PC-3 (cell line): ENCODE measurements around the gene CSRP2. TPM values are rescaled to one million over a fixed set of nuclear protein-coding genes. Genes with fewer than 3 reads are reported as not detected.

Experiments
- ATAC-seq: fragments of 200-7000 bp; cut with Tn5 transposase; 2 replicates; pipeline ENCODE4 v1.9.1; 2020; ENCODE audit warnings: mild to moderate bottlenecking, moderate library complexity
- BruUV-seq: library from RNA; stranded (reverse); fragments of 400-500 nt; replicated peaks from 2 replicates; lab custom pipeline; 2021; lab: Mats Ljungman, UMichigan
- CTCF ChIA-PET: fragments of 300-600 bp; sonication (Branson Sonifier 250); formaldehyde crosslinking; loops from one replicate; lab custom pipeline; 2022; ENCODE audit warnings: antibody characterized with exemption; lab: Charles Lee
- POLR2A ChIA-PET: fragments of 300-600 bp; sonication (Branson Sonifier 250); formaldehyde crosslinking; loops from one replicate; lab custom pipeline; 2022; ENCODE audit warnings: antibody characterized with exemption; ENCODE audit not compliant: unreplicated experiment; lab: Charles Lee
- DNase-seq: peaks from one replicate; pipeline ENCODE4 v3.0.0-alpha.2; 2015
- H2AFZ ChIP-seq: fragments of 300-600 bp; sonication (generic); 2 replicates; pipeline ENCODE4 v1.6.0; 2016; ENCODE audit warnings: antibody characterized with exemption, low read length
- H3F3A ChIP-seq: fragments of 300-600 bp; sonication (generic); one replicate; pipeline ENCODE4 v1.6.0; 2017; ENCODE audit warnings: antibody characterized with exemption, low read length, control low read depth, mild to moderate bottlenecking; ENCODE audit not compliant: unreplicated experiment
- H3K27ac ChIP-seq: fragments of 300-600 bp; sonication (generic); 2 replicates; pipeline ENCODE4 v1.5.1; 2016; ENCODE audit warnings: mild to moderate bottlenecking, low read length
- H3K27me3 ChIP-seq: fragments of 300-600 bp; sonication (generic); 2 replicates; pipeline ENCODE4 v1.6.1; 2016; ENCODE audit warnings: low read length, mixed read lengths
- H3K36me3 ChIP-seq: fragments of 300-600 bp; sonication (generic); 2 replicates; pipeline ENCODE4 v1.6.1; 2016; ENCODE audit warnings: low read depth, mixed run types, low read length, mixed read lengths
- H3K4me1 ChIP-seq: fragments of 300-600 bp; sonication (generic); 2 replicates; pipeline ENCODE4 v1.5.1; 2016; ENCODE audit warnings: low read length; ENCODE audit not compliant: insufficient read depth
- H3K4me2 ChIP-seq: fragments of 300-600 bp; sonication (generic); 2 replicates; pipeline ENCODE4 v1.6.0; 2016; ENCODE audit warnings: low read length
- H3K4me3 ChIP-seq: fragments of 300-600 bp; sonication (generic); 2 replicates; pipeline ENCODE4 v1.5.1; 2016; ENCODE audit warnings: mild to moderate bottlenecking, low read length, mixed read lengths
- H3K79me2 ChIP-seq: fragments of 300-600 bp; sonication (generic); 2 replicates; pipeline ENCODE4 v1.6.1; 2017; ENCODE audit warnings: low read length, mixed read lengths
- H3K9ac ChIP-seq: fragments of 300-600 bp; sonication (generic); 2 replicates; pipeline ENCODE4 v1.6.0; 2016; ENCODE audit warnings: mild to moderate bottlenecking, low read length
- H3K9me2 ChIP-seq: fragments of 300-600 bp; sonication (generic); replicated peaks from 2 replicates; pipeline ENCODE4 v1.6.1; 2016; ENCODE audit warnings: mixed run types, low read length, mixed read lengths
- H3K9me3 ChIP-seq: fragments of 300-600 bp; sonication (generic); 2 replicates; pipeline ENCODE4 v1.6.1; 2016; ENCODE audit warnings: low read length, mixed read lengths
- H4K20me1 ChIP-seq: fragments of 300-600 bp; sonication (generic); 2 replicates; pipeline ENCODE4 v1.6.1; 2016; ENCODE audit warnings: low read length, mixed read lengths
- EZH2 ChIP-seq: fragments of 300-600 bp; sonication (generic); IDR thresholded peaks from one replicate; pipeline ENCODE4 v1.6.1; 2017; ENCODE audit warnings: antibody characterized with exemption, mild to moderate bottlenecking, low read length; ENCODE audit not compliant: unreplicated experiment
- EZH2phosphoT487 ChIP-seq: fragments of 300-600 bp; sonication (generic); IDR thresholded peaks from 2 replicates; pipeline ENCODE4 v1.6.1; 2018; ENCODE audit warnings: mild to moderate bottlenecking, antibody characterized with exemption, low read length, borderline replicate concordance
- intact Hi-C: fragments of 100-400 bp; cut with micrococcal nuclease; formaldehyde crosslinking; loops from 2 replicates; pipeline ENCODE4 v1.9.0; 2023
- total RNA-seq: library from RNA; depleted of rRNA; stranded (reverse); fragments of >200 nt; gene quantifications from 2 replicates; pipeline ENCODE4 v1.2.3, GENCODE V29; 2014
- TF ChIP-seq, protein P1 (sequence below): fragments of 300-600 bp; sonication (generic); conservative IDR thresholded peaks from 2 replicates; pipeline ENCODE4 v1.5.1; 2017; ENCODE audit warnings: antibody characterized with exemption, low read depth, mild to moderate bottlenecking, low read length

CSRP2 gene
- total RNA-seq, 1 experiment from 2014 or later = 36.3 TPM

DNA sequence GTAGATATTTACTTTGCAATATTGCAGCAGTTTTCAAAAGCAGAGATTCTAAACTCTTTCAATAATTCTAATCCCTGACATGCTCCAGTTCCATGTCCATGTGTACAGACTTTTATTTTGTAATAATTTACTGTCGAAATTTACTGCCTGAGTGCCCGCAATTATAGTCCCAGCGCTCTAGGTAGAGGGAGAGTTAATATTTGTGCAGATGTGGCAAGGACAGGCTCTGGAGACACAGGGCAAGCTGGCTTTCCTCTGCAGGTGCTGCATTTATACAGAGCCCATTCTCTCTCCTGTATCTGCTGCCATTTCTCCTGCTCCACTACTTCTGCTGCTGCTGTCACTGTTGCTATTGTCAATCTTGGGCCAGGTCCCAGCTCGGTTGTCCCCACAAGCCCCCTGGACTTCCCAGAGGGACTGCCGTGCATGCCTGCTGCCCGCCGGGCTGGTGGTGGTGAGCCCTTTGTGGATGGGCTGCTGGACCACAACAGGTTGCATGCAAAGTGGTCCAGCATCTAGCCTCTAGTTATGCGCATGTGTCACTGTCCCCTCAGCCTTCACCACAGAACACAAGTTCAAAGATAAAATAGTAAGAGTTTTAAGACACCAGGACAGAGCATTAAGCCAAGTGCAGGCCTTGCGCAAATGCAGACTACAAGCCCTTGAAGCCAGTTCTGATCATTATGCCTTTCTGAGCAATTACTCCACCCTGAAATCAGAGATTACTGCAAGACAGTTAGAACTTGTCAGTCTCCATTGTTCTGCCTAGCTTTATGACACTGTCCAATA is 40.8 kb upstream of the CSRP2 start:
- H3K27ac ChIP-seq = no peak overlapping the region
- no TSS peak for BruUV-seq
- H3F3A ChIP-seq = no peaks in the 10 kb centered on the region
- H3K9me2 ChIP-seq = no peaks in the 10 kb centered on the region
- no peak overlapping the region for H3K9ac ChIP-seq
- no peak for DNase-seq
- H3K4me1 ChIP-seq = peaks cover 12% of the 10 kb centered on the region; the same call in 1 of the 2 replicates
- no peaks in the 10 kb centered on the region for H3K36me3 ChIP-seq
- H2AFZ ChIP-seq = no peak overlapping the region
- no peak for ATAC-seq
- POLR2A ChIA-PET = no interaction called here
- H3K27me3 ChIP-seq = peaks cover 7% of the 10 kb centered on the region; the same call in 1 of the 2 replicates
- no peak overlapping the region for H3K4me3 ChIP-seq
- no peaks in the 10 kb centered on the region for H3K9me3 ChIP-seq
- H4K20me1 ChIP-seq = no peaks in the 10 kb centered on the region
- no peak for TF ChIP-seq EZH2
- TF ChIP-seq EZH2phosphoT487 = no peak
- TF ChIP-seq, protein P1, sequence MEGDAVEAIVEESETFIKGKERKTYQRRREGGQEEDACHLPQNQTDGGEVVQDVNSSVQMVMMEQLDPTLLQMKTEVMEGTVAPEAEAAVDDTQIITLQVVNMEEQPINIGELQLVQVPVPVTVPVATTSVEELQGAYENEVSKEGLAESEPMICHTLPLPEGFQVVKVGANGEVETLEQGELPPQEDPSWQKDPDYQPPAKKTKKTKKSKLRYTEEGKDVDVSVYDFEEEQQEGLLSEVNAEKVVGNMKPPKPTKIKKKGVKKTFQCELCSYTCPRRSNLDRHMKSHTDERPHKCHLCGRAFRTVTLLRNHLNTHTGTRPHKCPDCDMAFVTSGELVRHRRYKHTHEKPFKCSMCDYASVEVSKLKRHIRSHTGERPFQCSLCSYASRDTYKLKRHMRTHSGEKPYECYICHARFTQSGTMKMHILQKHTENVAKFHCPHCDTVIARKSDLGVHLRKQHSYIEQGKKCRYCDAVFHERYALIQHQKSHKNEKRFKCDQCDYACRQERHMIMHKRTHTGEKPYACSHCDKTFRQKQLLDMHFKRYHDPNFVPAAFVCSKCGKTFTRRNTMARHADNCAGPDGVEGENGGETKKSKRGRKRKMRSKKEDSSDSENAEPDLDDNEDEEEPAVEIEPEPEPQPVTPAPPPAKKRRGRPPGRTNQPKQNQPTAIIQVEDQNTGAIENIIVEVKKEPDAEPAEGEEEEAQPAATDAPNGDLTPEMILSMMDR = no peak
- H3K4me2 ChIP-seq = no peak overlapping the region
- CTCF ChIA-PET = no interaction called here
- intact Hi-C loops = loop anchor here (10.0 kb wide), 1 partner anchor 295 kb away; no protein-coding TSS in a partner anchor
- H3K79me2 ChIP-seq = no peaks in the 10 kb centered on the region

GRCh38 chr12:76916170-76916540 is 37.3 kb upstream of the CSRP2 start:
- Histone ChIP-seq H2AFZ (no peak overlapping the region), H3K9me2 (no peaks in the 10 kb centered on the region), H3K4me3 (no peak overlapping the region), H3K79me2 (no peaks in the 10 kb centered on the region), H3K27ac (no peak overlapping the region), H3K36me3 (no peaks in the 10 kb centered on the region), H3K27me3 (peaks cover 3% of the 10 kb centered on the region; the same call in 1 of the 2 replicates), H3K9me3 (no peaks in the 10 kb centered on the region), H3K4me2 (peak overlapping the region; percentile 27; the same call in 1 of the 2 replicates), H3K9ac (no peak overlapping the region), H3K4me1 (peaks cover 12% of the 10 kb centered on the region; the same call in 1 of the 2 replicates), H4K20me1 (no peaks in the 10 kb centered on the region), H3F3A (no peaks in the 10 kb centered on the region)
- ChIA-PET POLR2A (no interaction called here), CTCF (no interaction called here)
- DNase-seq (no peak), ATAC-seq (peak; percentile 14; the same call in 1 of the 2 replicates)
- intact Hi-C loops = no loop called here
- TF ChIP-seq EZH2 = no peak
- TF ChIP-seq EZH2phosphoT487 = no peak
- TF ChIP-seq, protein P1 = no peak
- no TSS peak for BruUV-seq
